ENCODE measurements around the gene NLRC3. TPM values are rescaled to one million over a fixed set of nuclear protein-coding genes. Genes with fewer than 3 reads are reported as not detected.

NLRC3 gene
- total RNA-seq, 1 experiment from 2014 or later: not detected

GRCh38 chr16:3607161-3607560, 30.0 kb upstream of the NLRC3 start:
- H3K4me3 ChIP-seq: no peak overlapping the region
- H3K27me3 ChIP-seq (replicated peaks): no peaks in the 10 kb centered on the region
- no peaks in the 10 kb centered on the region for H3K9me3 ChIP-seq (replicated peaks)
- peaks cover 7% of the 10 kb centered on the region for H3K4me1 ChIP-seq (replicated peaks)
- H3K36me3 ChIP-seq: peaks cover 30% of the 10 kb centered on the region
- H3K27ac ChIP-seq: no peak overlapping the region
- DNase-seq (ENCODE audit: low read depth in 1 of 2, low spot score in 2 of 2): no peak

GRCh38 chr16:3606441-3606840, 29.2 kb upstream of the NLRC3 start:
- Histone ChIP-seq H3K4me1 (replicated peaks) (peaks cover 7% of the 10 kb centered on the region), H3K9me3 (replicated peaks) (no peaks in the 10 kb centered on the region), H3K36me3 (peaks cover 32% of the 10 kb centered on the region), H3K4me3 (no peak overlapping the region), H3K27me3 (replicated peaks) (no peaks in the 10 kb centered on the region), H3K27ac (no peak overlapping the region)
- DNase-seq (ENCODE audit: low read depth in 1 of 2, low spot score in 2 of 2): no peak

GRCh38 chr16:3602320-3602653, 25.1 kb upstream of the NLRC3 start:
- Histone ChIP-seq H3K4me1 (replicated peaks) (no peaks in the 10 kb centered on the region), H3K27ac (no peak overlapping the region), H3K27me3 (replicated peaks) (no peaks in the 10 kb centered on the region), H3K4me3 (no peak overlapping the region), H3K36me3 (peaks cover 47% of the 10 kb centered on the region), H3K9me3 (replicated peaks) (peaks cover 6% of the 10 kb centered on the region; the same call in 1 of the 2 replicates)
- DNase-seq (ENCODE audit: low read depth in 1 of 2, low spot score in 2 of 2): no peak

- H3K36me3 ChIP-seq: peaks cover 51% of the 10 kb centered on the region
- H3K4me1 ChIP-seq (replicated peaks): no peaks in the 10 kb centered on the region
- H3K9me3 ChIP-seq (replicated peaks): peaks cover 6% of the 10 kb centered on the region; the same call in 1 of the 2 replicates
- H3K27ac ChIP-seq: no peak overlapping the region
- no peaks in the 10 kb centered on the region for H3K27me3 ChIP-seq (replicated peaks)
- H3K4me3 ChIP-seq: no peak overlapping the region
- no peak for DNase-seq (ENCODE audit: low read depth in 1 of 2, low spot score in 2 of 2)
These were observed 24.6 kb upstream of the NLRC3 start for GRCh38 chr16:3601614-3602319.

GRCh38 chr16:3599922-3600321, 22.7 kb upstream of the NLRC3 start:
- H3K4me3 ChIP-seq: no peak overlapping the region

GRCh38 chr16:3599121-3599520, 21.9 kb upstream of the NLRC3 start:
- DNase-seq (ENCODE audit: low read depth in 1 of 2, low spot score in 2 of 2): no peak
- Histone ChIP-seq H3K4me1 (replicated peaks) (no peaks in the 10 kb centered on the region), H3K27me3 (replicated peaks) (no peaks in the 10 kb centered on the region), H3K27ac (no peak overlapping the region), H3K36me3 (peaks cover 42% of the 10 kb centered on the region), H3K9me3 (replicated peaks) (peaks cover 6% of the 10 kb centered on the region; the same call in 1 of the 2 replicates), H3K4me3 (no peak overlapping the region)

More at GRCh38 chr16:3599922-3600321, 22.7 kb upstream of the NLRC3 start:
- H3K27ac ChIP-seq: no peak overlapping the region
- no peaks in the 10 kb centered on the region for H3K27me3 ChIP-seq (replicated peaks)
- peaks cover 42% of the 10 kb centered on the region for H3K36me3 ChIP-seq
- peaks cover 6% of the 10 kb centered on the region; the same call in 1 of the 2 replicates for H3K9me3 ChIP-seq (replicated peaks)
- H3K4me1 ChIP-seq (replicated peaks): no peaks in the 10 kb centered on the region
- no peak for DNase-seq (ENCODE audit: low read depth in 1 of 2, low spot score in 2 of 2)

GRCh38 chr16:3598236-3598635, 21.0 kb upstream of the NLRC3 start:
- Histone ChIP-seq H3K4me3 (no peak overlapping the region), H3K27ac (no peak overlapping the region), H3K9me3 (replicated peaks) (peaks cover 6% of the 10 kb centered on the region; the same call in 1 of the 2 replicates), H3K36me3 (peaks cover 39% of the 10 kb centered on the region), H3K27me3 (replicated peaks) (no peaks in the 10 kb centered on the region), H3K4me1 (replicated peaks) (no peaks in the 10 kb centered on the region)
- DNase-seq (ENCODE audit: low read depth in 1 of 2, low spot score in 2 of 2): no peak

- H3K36me3 ChIP-seq: peaks cover 38% of the 10 kb centered on the region
These were observed 20.5 kb upstream of the NLRC3 start for GRCh38 chr16:3597676-3598075.

GRCh38 chr16:3597226-3597625, 20.0 kb upstream of the NLRC3 start:
- H3K4me3 ChIP-seq: no peak overlapping the region
- peaks cover 6% of the 10 kb centered on the region; the same call in 1 of the 2 replicates for H3K9me3 ChIP-seq (replicated peaks)
- H3K36me3 ChIP-seq: peaks cover 39% of the 10 kb centered on the region
- H3K4me1 ChIP-seq (replicated peaks): no peaks in the 10 kb centered on the region
- no peak for DNase-seq (ENCODE audit: low read depth in 1 of 2, low spot score in 2 of 2)
- no peak overlapping the region for H3K27ac ChIP-seq
- no peaks in the 10 kb centered on the region for H3K27me3 ChIP-seq (replicated peaks)

More at GRCh38 chr16:3597676-3598075, 20.5 kb upstream of the NLRC3 start:
- no peaks in the 10 kb centered on the region for H3K27me3 ChIP-seq (replicated peaks)
- no peaks in the 10 kb centered on the region for H3K4me1 ChIP-seq (replicated peaks)
- no peak overlapping the region for H3K27ac ChIP-seq
- no peak overlapping the region for H3K4me3 ChIP-seq
- DNase-seq (ENCODE audit: low read depth in 1 of 2, low spot score in 2 of 2): no peak
- peaks cover 6% of the 10 kb centered on the region; the same call in 1 of the 2 replicates for H3K9me3 ChIP-seq (replicated peaks)

GRCh38 chr16:3596101-3596861, 19.1 kb upstream of the NLRC3 start:
- Histone ChIP-seq H3K27ac (no peak overlapping the region), H3K4me1 (replicated peaks) (no peaks in the 10 kb centered on the region), H3K36me3 (peaks cover 36% of the 10 kb centered on the region), H3K4me3 (no peak overlapping the region), H3K9me3 (replicated peaks) (peaks cover 6% of the 10 kb centered on the region; the same call in 1 of the 2 replicates), H3K27me3 (replicated peaks) (no peaks in the 10 kb centered on the region)
- no peak for DNase-seq (ENCODE audit: low read depth in 1 of 2, low spot score in 2 of 2)

- Histone ChIP-seq H3K36me3 (peaks cover 34% of the 10 kb centered on the region), H3K4me1 (replicated peaks) (no peaks in the 10 kb centered on the region), H3K27me3 (replicated peaks) (no peaks in the 10 kb centered on the region), H3K9me3 (replicated peaks) (peaks cover 6% of the 10 kb centered on the region; the same call in 1 of the 2 replicates), H3K4me3 (no peak overlapping the region), H3K27ac (no peak overlapping the region)
- DNase-seq (ENCODE audit: low read depth in 1 of 2, low spot score in 2 of 2): no peak
These were observed 18.4 kb upstream of the NLRC3 start for GRCh38 chr16:3595521-3596021.

GRCh38 chr16:3595110-3595486, 17.9 kb upstream of the NLRC3 start:
- Histone ChIP-seq H3K36me3 (peaks cover 34% of the 10 kb centered on the region), H3K4me3 (no peak overlapping the region), H3K27ac (no peak overlapping the region), H3K27me3 (replicated peaks) (no peaks in the 10 kb centered on the region), H3K9me3 (replicated peaks) (peaks cover 5% of the 10 kb centered on the region; the same call in 1 of the 2 replicates), H3K4me1 (replicated peaks) (no peaks in the 10 kb centered on the region)
- no peak for DNase-seq (ENCODE audit: low read depth in 1 of 2, low spot score in 2 of 2)

- no peaks in the 10 kb centered on the region; the same call in 1 of the 2 replicates for H3K9me3 ChIP-seq (replicated peaks)
- H3K4me3 ChIP-seq: no peak overlapping the region
- H3K27ac ChIP-seq: no peak overlapping the region
- DNase-seq (ENCODE audit: low read depth in 1 of 2, low spot score in 2 of 2): no peak
- H3K36me3 ChIP-seq: peaks cover 29% of the 10 kb centered on the region
- H3K4me1 ChIP-seq (replicated peaks): no peaks in the 10 kb centered on the region
- H3K27me3 ChIP-seq (replicated peaks): no peaks in the 10 kb centered on the region
These were observed 17.3 kb upstream of the NLRC3 start for GRCh38 chr16:3594316-3595109.
